ENCODE measurements around the gene SPOCK2.

The SPOCK2 gene

DNA sequence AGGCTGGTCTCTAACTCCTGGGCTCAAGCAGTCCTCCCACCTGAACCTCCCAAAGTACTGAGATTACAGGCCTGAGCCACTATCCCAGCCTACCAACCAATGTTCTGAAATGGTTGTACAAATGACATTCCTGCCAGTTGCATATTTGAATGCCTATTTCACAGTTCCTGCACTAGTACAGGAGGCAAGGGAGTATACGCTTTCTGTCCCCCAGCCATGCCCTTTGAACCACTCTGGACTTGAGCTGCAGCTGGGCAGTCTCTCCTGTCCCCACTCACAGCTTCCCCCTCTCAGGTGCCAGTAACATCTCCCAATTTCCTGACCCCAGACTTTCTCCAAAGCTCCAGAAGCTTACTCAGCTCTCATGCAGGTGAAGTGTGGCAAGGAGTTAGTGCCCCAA is 58.9 kb downstream of the SPOCK2 start:
- no peak for DNase-seq (ENCODE audit: low spot score)

DNA sequence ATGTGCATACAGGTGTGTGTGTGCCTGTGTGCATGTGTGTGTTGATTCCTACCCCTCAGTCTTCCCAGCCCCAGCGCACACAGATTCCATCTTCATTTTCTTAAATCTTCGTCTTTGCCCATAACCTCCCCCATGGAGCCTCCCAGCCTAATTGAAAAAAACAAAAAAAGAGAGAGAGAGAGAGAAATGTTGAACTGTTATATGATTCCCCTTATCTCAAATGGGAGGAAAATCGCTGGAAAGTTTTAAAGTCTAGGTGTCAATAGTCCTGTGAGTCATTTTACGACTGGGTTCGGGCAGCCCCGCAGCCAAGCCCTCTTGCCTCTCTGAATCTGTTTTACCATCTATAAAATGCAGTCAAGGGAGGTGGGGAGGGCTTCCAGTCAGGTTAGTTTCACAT is 60.9 kb downstream of the SPOCK2 start:
- DNase-seq (ENCODE audit: low spot score), result no peak

DNA sequence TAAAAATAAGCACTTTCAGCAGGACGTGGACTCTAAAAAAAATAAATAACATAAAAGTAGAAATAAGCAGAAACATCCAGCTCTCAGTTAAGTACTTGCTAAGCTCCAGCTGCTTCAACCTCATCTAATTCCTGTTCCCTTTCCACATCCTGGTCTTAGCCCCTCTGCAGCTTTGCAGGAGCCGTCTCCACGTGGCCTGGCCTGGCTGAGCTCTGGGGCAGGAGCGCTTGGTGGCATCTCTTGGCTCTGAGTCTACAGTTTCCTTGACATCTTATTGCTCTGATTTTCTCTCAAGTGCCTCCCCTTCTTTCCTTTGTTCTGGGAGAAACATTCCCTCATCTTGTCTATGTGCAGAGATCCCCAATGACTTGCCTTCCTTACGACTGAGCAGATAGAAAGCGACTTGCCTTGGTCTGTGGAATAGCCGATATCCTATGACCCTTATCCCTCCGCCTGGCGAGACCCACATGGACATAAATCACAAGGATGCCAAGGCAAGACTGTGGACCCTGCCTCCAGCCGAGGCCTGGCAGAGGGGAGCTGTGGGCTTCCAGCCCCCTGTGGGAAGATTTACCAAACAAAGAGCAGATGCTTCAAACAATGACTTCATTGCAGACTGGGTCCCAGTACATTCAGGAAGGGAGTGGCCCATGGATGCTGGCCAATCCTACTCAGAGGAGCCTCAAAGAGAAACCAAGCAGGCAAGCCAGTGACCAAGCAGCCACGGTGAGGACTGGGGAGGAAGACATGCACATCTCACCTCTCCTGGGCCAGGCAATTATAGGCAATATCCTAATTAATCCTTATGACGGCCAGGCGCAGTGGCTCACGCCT is 61.9 kb downstream of the SPOCK2 start:
- DNase-seq (ENCODE audit: low spot score), result no peak

GRCh38 chr10:72025832-72026231 is 62.5 kb downstream of the SPOCK2 start:
- no peak for DNase-seq (ENCODE audit: low spot score)

DNA sequence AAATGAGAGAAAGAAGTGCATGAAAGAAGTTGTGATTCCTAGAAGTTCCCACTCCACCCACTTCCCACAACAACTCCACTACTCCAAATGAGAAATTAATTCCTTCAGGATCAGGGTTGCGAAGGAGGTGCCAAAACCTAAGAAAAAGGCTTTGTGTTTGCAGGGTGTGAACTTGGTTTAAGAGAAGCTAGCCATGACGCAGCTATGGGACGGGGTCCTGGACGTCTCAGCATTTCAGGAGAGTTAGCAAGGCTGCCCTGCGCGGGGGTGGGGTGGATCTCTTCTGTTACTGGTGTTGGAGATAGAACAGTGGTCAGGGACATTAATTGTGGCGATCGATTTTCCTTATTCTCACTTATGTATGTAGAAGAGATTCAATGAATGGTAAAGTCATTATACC is 63.0 kb downstream of the SPOCK2 start:
- DNase-seq (ENCODE audit: low spot score), result no peak

DNA sequence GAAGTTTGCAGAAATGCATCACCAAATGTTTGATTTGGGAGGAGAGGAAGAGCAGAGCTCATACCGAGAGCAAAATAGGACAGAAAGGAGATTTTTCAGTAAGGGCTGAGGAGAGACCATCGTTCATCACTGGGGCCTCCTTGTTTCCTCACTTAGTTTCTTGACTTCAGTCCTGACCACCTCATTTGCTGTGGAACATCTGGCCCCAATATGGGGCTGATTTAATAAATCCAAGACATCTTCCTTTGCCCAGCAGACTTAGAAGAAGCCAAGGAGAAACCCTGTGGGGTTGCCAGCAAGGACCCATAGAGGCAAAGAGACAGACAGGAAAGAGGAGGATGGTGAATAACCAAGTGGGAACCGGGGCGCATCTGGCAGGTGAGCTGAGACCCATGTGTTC is 63.8 kb downstream of the SPOCK2 start:
- DNase-seq (ENCODE audit: low spot score), result no peak

- DNase-seq (ENCODE audit: low spot score), result no peak
Measured at GRCh38 chr10:72022228-72022627, 66.1 kb downstream of the SPOCK2 start.

GRCh38 chr10:72020914-72021809 is 67.2 kb downstream of the SPOCK2 start:
- DNase-seq (ENCODE audit: low spot score), result no peak

- DNase-seq (ENCODE audit: low spot score), result no peak
Measured at GRCh38 chr10:72019085-72019876, 69.1 kb downstream of the SPOCK2 start.

GRCh38 chr10:72016608-72017300 is 71.6 kb downstream of the SPOCK2 start:
- no peak for DNase-seq (ENCODE audit: low spot score)

DNA sequence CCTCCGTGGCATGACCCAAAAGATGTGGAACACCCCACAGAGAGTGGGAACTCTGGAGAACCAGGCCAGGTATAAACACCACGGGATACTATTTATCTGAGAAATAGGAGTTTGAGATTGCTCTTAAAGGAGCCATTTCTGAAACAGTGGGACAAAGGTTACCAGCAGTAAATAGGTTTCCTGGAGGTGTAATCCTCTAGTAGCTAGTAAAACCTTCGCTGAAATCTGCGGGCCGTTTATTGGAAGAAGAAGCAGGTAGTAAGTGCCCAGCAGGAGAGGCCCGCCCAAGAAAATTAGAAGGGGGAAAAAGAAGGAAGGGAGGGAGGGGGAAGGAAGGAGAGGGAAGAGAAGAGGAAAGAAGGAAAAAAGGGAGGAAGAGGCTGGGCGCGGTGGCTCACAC is 72.5 kb downstream of the SPOCK2 start:
- DNase-seq (ENCODE audit: low spot score), result no peak

GRCh38 chr10:72014785-72015480 is 73.4 kb downstream of the SPOCK2 start:
- no peak for DNase-seq (ENCODE audit: low spot score)

DNA sequence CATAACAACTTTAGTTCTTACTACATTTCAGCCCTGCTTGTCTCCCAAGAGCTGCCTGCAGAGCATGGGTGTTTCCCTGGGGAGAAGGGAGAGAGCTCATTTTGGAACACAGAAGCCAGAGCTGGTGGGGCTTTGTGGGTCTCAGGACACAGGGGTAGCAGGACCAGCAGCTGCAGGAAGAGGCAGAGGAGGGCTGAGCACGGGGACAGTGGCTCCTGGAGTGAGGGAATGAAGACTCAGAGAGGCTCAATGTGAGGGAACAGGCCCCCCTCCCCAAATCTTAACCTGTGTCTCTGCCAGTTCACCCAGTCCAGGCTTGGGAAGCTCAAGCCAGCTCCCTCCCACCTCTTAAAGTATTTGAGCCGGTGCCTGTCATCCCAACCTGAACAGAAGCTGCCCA is 74.2 kb downstream of the SPOCK2 start:
- no peak for DNase-seq (ENCODE audit: low spot score)

- DNase-seq (ENCODE audit: low spot score), result no peak
Measured at GRCh38 chr10:72013202-72013945, 75.0 kb downstream of the SPOCK2 start.

- no peak for DNase-seq (ENCODE audit: low spot score)
Measured at GRCh38 chr10:72012796-72013195, 75.6 kb downstream of the SPOCK2 start.

GRCh38 chr10:72011976-72012512 is 76.3 kb downstream of the SPOCK2 start:
- DNase-seq (ENCODE audit: low spot score), result no peak

- no peak for DNase-seq (ENCODE audit: low spot score)
Measured at GRCh38 chr10:72011468-72011867, 76.9 kb downstream of the SPOCK2 start.

GRCh38 chr10:72011016-72011415 is 77.3 kb downstream of the SPOCK2 start:
- no peak for DNase-seq (ENCODE audit: low spot score)

GRCh38 chr10:72010234-72010973 is 77.9 kb downstream of the SPOCK2 start:
- no peak for DNase-seq (ENCODE audit: low spot score)
